ENCODE measurements around the gene ANKAR.
"Not testable (repeated sequence)": the region's sequence is repeated elsewhere in the genome, so short reads cannot be mapped to it uniquely, and the experiment has no call there.

The ANKAR gene

GRCh38 chr2:189661148-189661956 is 13.1 kb upstream of the ANKAR start, which contains the start of gene ASNSD1:
Gene ASNSD1, plus strand, starts transcription at chr2:189661459. Its CDS starts 4,674 bp downstream, at chr2:189666133.
- TF ChIP-seq TAF1 (IDR thresholded peaks at IDR 0.05; ENCODE audit: borderline replicate concordance, low read depth, low read length) = peak; percentile 72; the same call in 1 of the 2 replicates
- TF ChIP-seq POLR2A (IDR thresholded peaks at IDR 0.05; ENCODE audit: low read depth, low read length) = peak; percentile 97
- peak; percentile 97 for TF ChIP-seq POLR2AphosphoS5 (IDR thresholded peaks at IDR 0.05; ENCODE audit: low read depth, low read length)
- FAIRE-seq (peak; percentile 99), DNase-seq (ENCODE audit: insufficient read length) (peak; percentile 71)

- TF ChIP-seq POLR2A (IDR thresholded peaks at IDR 0.05; ENCODE audit: low read depth, low read length) (no peak), TAF1 (IDR thresholded peaks at IDR 0.05; ENCODE audit: borderline replicate concordance, low read depth, low read length) (no peak), POLR2AphosphoS5 (IDR thresholded peaks at IDR 0.05; ENCODE audit: low read depth, low read length) (no peak)
- FAIRE-seq (no peak), DNase-seq (ENCODE audit: insufficient read length) (no peak)
Measured at GRCh38 chr2:189661957-189662321, 12.5 kb upstream of the ANKAR start.

- DNase-seq (ENCODE audit: insufficient read length) (no peak), FAIRE-seq (peak; percentile 38)
- TF ChIP-seq TAF1 (IDR thresholded peaks at IDR 0.05; ENCODE audit: borderline replicate concordance, low read depth, low read length) (no peak), POLR2A (IDR thresholded peaks at IDR 0.05; ENCODE audit: low read depth, low read length) (no peak), POLR2AphosphoS5 (IDR thresholded peaks at IDR 0.05; ENCODE audit: low read depth, low read length) (no peak)
Measured at GRCh38 chr2:189662669-189663226, 11.7 kb upstream of the ANKAR start.

GRCh38 chr2:189663319-189663718 is 11.2 kb upstream of the ANKAR start:
- DNase-seq (ENCODE audit: insufficient read length); FAIRE-seq: not testable (repeated sequence)

GRCh38 chr2:189669913-189670312 is 4.6 kb upstream of the ANKAR start:
- FAIRE-seq (no peak), DNase-seq (ENCODE audit: insufficient read length) (no peak)
- TF ChIP-seq TAF1 (IDR thresholded peaks at IDR 0.05; ENCODE audit: borderline replicate concordance, low read depth, low read length) (no peak), POLR2AphosphoS5 (IDR thresholded peaks at IDR 0.05; ENCODE audit: low read depth, low read length) (no peak), POLR2A (IDR thresholded peaks at IDR 0.05; ENCODE audit: low read depth, low read length) (no peak)

GRCh38 chr2:189673661-189674373 is 653 bp upstream of the ANKAR start:
- DNase-seq (ENCODE audit: insufficient read length) = no peak
- TF ChIP-seq POLR2A (IDR thresholded peaks at IDR 0.05; ENCODE audit: low read depth, low read length) = no peak
- FAIRE-seq = no peak

GRCh38 chr2:189676471-189676870 is 2.0 kb downstream of the ANKAR start:
- DNase-seq (ENCODE audit: insufficient read length) = no peak
- FAIRE-seq = no peak
- TF ChIP-seq POLR2AphosphoS5 (IDR thresholded peaks at IDR 0.05; ENCODE audit: low read depth, low read length) (no peak), POLR2A (IDR thresholded peaks at IDR 0.05; ENCODE audit: low read depth, low read length) (no peak), TAF1 (IDR thresholded peaks at IDR 0.05; ENCODE audit: borderline replicate concordance, low read depth, low read length) (no peak)

- FAIRE-seq = no peak
- TF ChIP-seq TAF1 (IDR thresholded peaks at IDR 0.05; ENCODE audit: borderline replicate concordance, low read depth, low read length) (no peak), POLR2A (IDR thresholded peaks at IDR 0.05; ENCODE audit: low read depth, low read length) (no peak)
- DNase-seq (ENCODE audit: insufficient read length) = no peak
Measured at GRCh38 chr2:189679226-189679625, 4.8 kb downstream of the ANKAR start.

- TF ChIP-seq TAF1 (IDR thresholded peaks at IDR 0.05; ENCODE audit: borderline replicate concordance, low read depth, low read length) = no peak
- no peak for TF ChIP-seq POLR2AphosphoS5 (IDR thresholded peaks at IDR 0.05; ENCODE audit: low read depth, low read length)
- no peak for TF ChIP-seq POLR2A (IDR thresholded peaks at IDR 0.05; ENCODE audit: low read depth, low read length)
- no peak for DNase-seq (ENCODE audit: insufficient read length)
- FAIRE-seq = no peak
Measured at GRCh38 chr2:189681203-189681602, 6.7 kb downstream of the ANKAR start.

GRCh38 chr2:189681903-189682302 is 7.4 kb downstream of the ANKAR start:
- TF ChIP-seq TAF1 (IDR thresholded peaks at IDR 0.05; ENCODE audit: borderline replicate concordance, low read depth, low read length) (no peak), POLR2A (IDR thresholded peaks at IDR 0.05; ENCODE audit: low read depth, low read length) (no peak), POLR2AphosphoS5 (IDR thresholded peaks at IDR 0.05; ENCODE audit: low read depth, low read length) (no peak)
- FAIRE-seq = no peak

GRCh38 chr2:189683348-189683747 is 8.9 kb downstream of the ANKAR start:
- DNase-seq (ENCODE audit: insufficient read length) (no peak), FAIRE-seq (no peak)
- TF ChIP-seq POLR2AphosphoS5 (IDR thresholded peaks at IDR 0.05; ENCODE audit: low read depth, low read length) (no peak), POLR2A (IDR thresholded peaks at IDR 0.05; ENCODE audit: low read depth, low read length) (no peak), TAF1 (IDR thresholded peaks at IDR 0.05; ENCODE audit: borderline replicate concordance, low read depth, low read length) (no peak)

More at GRCh38 chr2:189681903-189682302, 7.4 kb downstream of the ANKAR start:
- DNase-seq (ENCODE audit: insufficient read length) = no peak

- no peak for DNase-seq (ENCODE audit: insufficient read length)
- FAIRE-seq = no peak
- TF ChIP-seq TAF1 (IDR thresholded peaks at IDR 0.05; ENCODE audit: borderline replicate concordance, low read depth, low read length) = no peak
- no peak for TF ChIP-seq POLR2AphosphoS5 (IDR thresholded peaks at IDR 0.05; ENCODE audit: low read depth, low read length)
- no peak for TF ChIP-seq POLR2A (IDR thresholded peaks at IDR 0.05; ENCODE audit: low read depth, low read length)
Measured at GRCh38 chr2:189684811-189685210, 10.3 kb downstream of the ANKAR start.
